Stimulated activated naive CD8-positive, alpha-beta T cell treated with anti-CD3 and anti-CD28 coated beads, Interleukin-15, Interleukin-2, amounts not matched to agents 100 U/mL and 50 U/mL, for 24 hours (primary cell): ENCODE measurements around the gene LRRC39.
A peak's percentile ranks its signal among the peaks of the same experiment; 100 is the strongest.
"Not testable (repeated sequence)": the region's sequence is repeated elsewhere in the genome, so short reads cannot be mapped to it uniquely, and the experiment has no call there.

Experiments
- ATAC-seq: fragments of 150-1000 bp; cut with Tn5 transposase; one replicate; pipeline ENCODE4 v1.10.0; 2021
- DNase-seq: peaks from one replicate; pipeline ENCODE4 v3.0.0; 2021

The LRRC39 gene

GRCh38 chr1:100178091-100178490, at the start of gene LRRC39:
Gene LRRC39, minus strand, starts transcription at chr1:100178256. Its CDS starts 9,740 bp downstream, at chr1:100168516.
- DNase-seq (no peak), ATAC-seq (no peak)

GRCh38 chr1:100222428-100222827, 44.4 kb upstream of the LRRC39 start:
- DNase-seq: no peak
- ATAC-seq: no peak

- DNase-seq (no peak), ATAC-seq (peak; percentile 23)
These were observed 41.8 kb upstream of the LRRC39 start for GRCh38 chr1:100219883-100220282.

- ATAC-seq: no peak
These were observed 41.4 kb upstream of the LRRC39 start for GRCh38 chr1:100219457-100219856.

GRCh38 chr1:100217834-100218233, 39.8 kb upstream of the LRRC39 start:
- no peak for ATAC-seq
- DNase-seq: no peak

More at GRCh38 chr1:100219457-100219856, 41.4 kb upstream of the LRRC39 start:
- DNase-seq: no peak

GRCh38 chr1:100215101-100215500, 37.0 kb upstream of the LRRC39 start:
- no peak for DNase-seq
- ATAC-seq: no peak

GRCh38 chr1:100213141-100213540, 35.1 kb upstream of the LRRC39 start:
- ATAC-seq (no peak), DNase-seq (no peak)

- no peak for ATAC-seq
- DNase-seq: no peak
These were observed 28.2 kb upstream of the LRRC39 start for GRCh38 chr1:100206301-100206700.

- not testable (repeated sequence) for DNase-seq
These were observed 27.5 kb upstream of the LRRC39 start for GRCh38 chr1:100205593-100205992.

GRCh38 chr1:100205103-100205502, 27.0 kb upstream of the LRRC39 start:
- DNase-seq, ATAC-seq: not testable (repeated sequence)

More at GRCh38 chr1:100205593-100205992, 27.5 kb upstream of the LRRC39 start:
- not testable (repeated sequence) for ATAC-seq

GRCh38 chr1:100202703-100203102, 24.6 kb upstream of the LRRC39 start:
- ATAC-seq, DNase-seq: not testable (repeated sequence)

- not testable (repeated sequence) for DNase-seq, ATAC-seq
These were observed 22.0 kb upstream of the LRRC39 start for GRCh38 chr1:100200060-100200459.

- ATAC-seq (no peak), DNase-seq (no peak)
These were observed 20.5 kb upstream of the LRRC39 start for GRCh38 chr1:100198596-100198995.

- DNase-seq: no peak
- ATAC-seq: no peak
These were observed 10.6 kb upstream of the LRRC39 start for GRCh38 chr1:100188617-100189016.

- ATAC-seq (no peak), DNase-seq (no peak)
These were observed 9.9 kb upstream of the LRRC39 start for GRCh38 chr1:100187912-100188311.

GRCh38 chr1:100184536-100184935, 6.5 kb upstream of the LRRC39 start:
- ATAC-seq (peak; percentile 66), DNase-seq (no peak)

GRCh38 chr1:100183370-100183769, 5.3 kb upstream of the LRRC39 start:
- ATAC-seq (no peak), DNase-seq (no peak)

GRCh38 chr1:100177295-100178041, 588 bp downstream of the LRRC39 start:
- no peak for DNase-seq
- no peak for ATAC-seq

- no peak for ATAC-seq
- DNase-seq: no peak
These were observed 10.0 kb downstream of the LRRC39 start for GRCh38 chr1:100168051-100168450.

GRCh38 chr1:100164702-100165101, 13.4 kb downstream of the LRRC39 start:
- ATAC-seq (no peak), DNase-seq (no peak)

- no peak for DNase-seq
- ATAC-seq: no peak
These were observed 13.8 kb downstream of the LRRC39 start for GRCh38 chr1:100164216-100164615.

- DNase-seq (no peak), ATAC-seq (no peak)
These were observed 15.2 kb downstream of the LRRC39 start for GRCh38 chr1:100162881-100163280.

GRCh38 chr1:100152271-100152670, 25.8 kb downstream of the LRRC39 start:
- no peak for ATAC-seq
- DNase-seq: no peak

GRCh38 chr1:100151679-100152078, 26.4 kb downstream of the LRRC39 start:
- ATAC-seq (no peak), DNase-seq (no peak)
